ENCODE measurements around the gene PCLO.

Gene PCLO

DNA sequence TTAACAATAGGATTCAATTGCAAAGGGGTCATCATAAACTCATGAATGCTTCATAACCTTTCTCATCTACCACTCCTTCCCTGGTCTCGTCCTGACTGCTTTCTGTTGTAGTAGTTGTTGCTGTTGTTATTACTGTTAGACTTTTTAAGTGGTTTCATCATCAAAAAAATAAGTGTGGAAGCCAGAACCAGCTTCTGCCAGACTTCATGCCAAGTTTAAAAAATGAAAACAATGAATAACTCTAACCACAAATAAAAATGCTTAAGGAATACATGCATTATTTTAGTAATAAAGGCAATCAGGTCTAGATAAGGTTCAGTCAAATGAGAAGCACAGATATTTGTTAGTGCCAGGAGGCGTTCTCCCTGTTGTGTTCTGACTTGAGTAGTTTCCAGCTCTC lies 85.4 kb downstream of the PCLO start:
- H3K36me3 Mint-ChIP-seq (ENCODE audit: low read depth) = no peaks in the 10 kb centered on the region
- no peak for DNase-seq
- no peak overlapping the region for H3K4me3 Mint-ChIP-seq
- H3K27me3 Mint-ChIP-seq (ENCODE audit: low read depth, poor library complexity) = no peaks in the 10 kb centered on the region
- H3K4me1 Mint-ChIP-seq = no peaks in the 10 kb centered on the region
- H3K27ac Mint-ChIP-seq = no peak overlapping the region
- H3K9me3 Mint-ChIP-seq = no peaks in the 10 kb centered on the region
- TF ChIP-seq, protein P1, sequence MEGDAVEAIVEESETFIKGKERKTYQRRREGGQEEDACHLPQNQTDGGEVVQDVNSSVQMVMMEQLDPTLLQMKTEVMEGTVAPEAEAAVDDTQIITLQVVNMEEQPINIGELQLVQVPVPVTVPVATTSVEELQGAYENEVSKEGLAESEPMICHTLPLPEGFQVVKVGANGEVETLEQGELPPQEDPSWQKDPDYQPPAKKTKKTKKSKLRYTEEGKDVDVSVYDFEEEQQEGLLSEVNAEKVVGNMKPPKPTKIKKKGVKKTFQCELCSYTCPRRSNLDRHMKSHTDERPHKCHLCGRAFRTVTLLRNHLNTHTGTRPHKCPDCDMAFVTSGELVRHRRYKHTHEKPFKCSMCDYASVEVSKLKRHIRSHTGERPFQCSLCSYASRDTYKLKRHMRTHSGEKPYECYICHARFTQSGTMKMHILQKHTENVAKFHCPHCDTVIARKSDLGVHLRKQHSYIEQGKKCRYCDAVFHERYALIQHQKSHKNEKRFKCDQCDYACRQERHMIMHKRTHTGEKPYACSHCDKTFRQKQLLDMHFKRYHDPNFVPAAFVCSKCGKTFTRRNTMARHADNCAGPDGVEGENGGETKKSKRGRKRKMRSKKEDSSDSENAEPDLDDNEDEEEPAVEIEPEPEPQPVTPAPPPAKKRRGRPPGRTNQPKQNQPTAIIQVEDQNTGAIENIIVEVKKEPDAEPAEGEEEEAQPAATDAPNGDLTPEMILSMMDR (IDR thresholded peaks at IDR 0.05) = no peak

DNA sequence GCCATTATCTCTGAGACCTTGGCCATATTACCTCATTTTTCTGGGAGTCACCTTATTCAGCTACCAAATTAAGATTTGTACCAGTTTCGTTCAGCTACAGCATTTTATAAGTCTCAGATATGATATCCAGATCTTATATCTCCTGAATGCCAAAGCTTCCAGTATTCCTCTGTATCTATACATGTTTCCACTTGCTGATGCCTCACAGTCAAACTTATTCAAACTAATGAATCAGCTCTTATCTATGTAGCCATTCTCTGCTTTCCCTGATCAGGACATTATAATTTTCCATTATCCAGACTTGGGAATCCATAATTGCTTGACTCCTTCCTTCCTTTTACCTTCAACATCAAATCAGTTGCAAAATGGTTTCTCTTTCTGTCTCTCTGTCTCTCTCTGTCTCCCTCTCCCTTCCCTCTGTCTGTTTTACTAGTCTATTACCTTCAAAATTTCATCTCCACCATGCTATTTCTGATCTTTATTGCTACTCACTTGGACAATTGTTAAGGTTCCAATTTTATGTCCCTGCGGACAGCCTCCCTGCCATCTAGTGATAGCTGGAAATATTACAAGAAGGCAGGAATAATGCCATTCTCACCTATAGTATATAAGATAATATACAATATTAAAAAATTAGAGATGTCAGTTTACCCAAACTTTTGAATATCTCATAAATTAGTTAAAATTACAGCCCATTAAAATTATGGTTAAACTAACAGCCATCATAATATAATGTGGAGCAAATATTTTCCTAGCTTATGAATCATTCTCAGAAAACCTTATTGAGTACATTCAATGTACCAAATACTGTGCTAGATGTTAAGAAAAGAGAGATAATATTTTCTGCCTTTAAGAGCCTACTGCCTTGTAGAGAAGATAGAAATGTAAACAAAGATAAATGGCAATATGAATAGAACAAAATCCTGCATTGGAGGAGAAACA lies 89.8 kb downstream of the PCLO start:
- H3K4me3 Mint-ChIP-seq = no peak overlapping the region
- DNase-seq = no peak
- TF ChIP-seq, protein P1 (IDR thresholded peaks at IDR 0.05) = no peak
- H3K9me3 Mint-ChIP-seq = no peaks in the 10 kb centered on the region
- no peak overlapping the region for H3K27ac Mint-ChIP-seq
- H3K36me3 Mint-ChIP-seq (ENCODE audit: low read depth) = no peaks in the 10 kb centered on the region
- H3K4me1 Mint-ChIP-seq = no peaks in the 10 kb centered on the region
- H3K27me3 Mint-ChIP-seq (ENCODE audit: low read depth, poor library complexity) = no peaks in the 10 kb centered on the region

DNA sequence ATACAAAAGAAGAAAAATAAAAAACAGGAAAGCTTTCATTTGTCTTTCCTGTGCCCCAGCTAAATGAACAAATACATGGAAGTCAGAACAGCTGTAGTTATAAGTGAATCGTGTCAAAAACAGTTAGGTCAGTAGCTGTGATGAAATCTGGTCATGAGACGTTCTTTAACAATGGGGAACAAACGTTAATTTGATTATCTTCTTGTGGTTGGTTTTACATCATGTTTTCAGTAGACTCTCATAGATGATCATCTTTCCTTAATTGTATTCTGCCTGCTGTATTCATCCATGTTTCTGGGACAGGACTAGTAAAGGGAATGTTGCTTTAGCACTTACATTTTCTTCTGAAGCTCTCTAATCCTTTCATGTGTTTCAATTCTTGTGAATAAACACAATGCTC lies 97.0 kb downstream of the PCLO start:
- DNase-seq = no peak
- H3K36me3 Mint-ChIP-seq (ENCODE audit: low read depth) = no peaks in the 10 kb centered on the region
- no peaks in the 10 kb centered on the region for H3K27me3 Mint-ChIP-seq (ENCODE audit: low read depth, poor library complexity)
- no peaks in the 10 kb centered on the region for H3K9me3 Mint-ChIP-seq
- H3K4me3 Mint-ChIP-seq = no peak overlapping the region
- H3K4me1 Mint-ChIP-seq = no peaks in the 10 kb centered on the region
- TF ChIP-seq, protein P1 (IDR thresholded peaks at IDR 0.05) = no peak
- H3K27ac Mint-ChIP-seq = no peak overlapping the region

DNA sequence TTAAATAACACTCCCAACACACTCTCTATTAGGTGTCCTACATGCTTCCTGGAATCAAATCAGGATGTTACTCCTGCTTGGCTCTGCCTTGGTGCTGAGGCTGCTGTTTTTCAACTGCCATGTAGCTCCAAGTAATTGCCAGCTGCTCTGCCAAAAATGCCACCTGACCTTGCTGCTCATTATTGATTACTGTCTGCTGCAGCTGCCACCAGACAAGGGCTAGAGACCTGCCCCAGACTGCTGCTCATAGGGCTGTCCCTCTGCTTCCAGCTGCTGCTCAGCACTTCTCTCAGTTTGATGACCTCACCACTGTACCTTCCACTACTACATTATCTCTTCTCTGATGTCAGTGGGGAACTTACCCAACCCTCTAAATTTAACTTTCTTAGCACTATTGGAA lies 102.5 kb downstream of the PCLO start:
- Mint-ChIP-seq H3K9me3 (no peaks in the 10 kb centered on the region), H3K27ac (no peak overlapping the region), H3K27me3 (ENCODE audit: low read depth, poor library complexity) (no peaks in the 10 kb centered on the region), H3K4me3 (no peak overlapping the region), H3K4me1 (no peaks in the 10 kb centered on the region), H3K36me3 (ENCODE audit: low read depth) (no peaks in the 10 kb centered on the region)
- TF ChIP-seq, protein P1 (IDR thresholded peaks at IDR 0.05) = no peak
- DNase-seq = no peak

DNA sequence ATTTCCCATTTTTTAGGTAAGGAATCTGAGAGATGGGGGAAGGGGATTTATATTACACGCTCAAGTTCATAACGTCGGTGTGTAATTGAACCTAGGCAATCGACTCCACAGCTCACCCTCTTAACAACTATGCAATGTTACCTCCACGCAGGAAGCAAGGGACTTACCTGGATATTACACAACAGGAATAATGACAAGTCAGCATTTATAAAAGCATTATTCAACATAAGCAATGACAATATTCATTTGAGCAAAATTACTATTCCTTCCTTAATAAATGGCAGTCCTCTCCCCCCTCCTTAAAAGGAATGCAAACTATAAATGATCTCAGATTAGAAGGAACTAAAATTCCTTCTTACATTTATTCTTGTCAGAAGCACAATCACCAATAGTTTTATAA lies 104.0 kb downstream of the PCLO start:
- Mint-ChIP-seq H3K9me3 (no peaks in the 10 kb centered on the region), H3K4me1 (no peaks in the 10 kb centered on the region), H3K27ac (no peak overlapping the region), H3K36me3 (ENCODE audit: low read depth) (no peaks in the 10 kb centered on the region), H3K4me3 (no peak overlapping the region), H3K27me3 (ENCODE audit: low read depth, poor library complexity) (no peaks in the 10 kb centered on the region)
- TF ChIP-seq, protein P1 (IDR thresholded peaks at IDR 0.05) = no peak
- DNase-seq = no peak

DNA sequence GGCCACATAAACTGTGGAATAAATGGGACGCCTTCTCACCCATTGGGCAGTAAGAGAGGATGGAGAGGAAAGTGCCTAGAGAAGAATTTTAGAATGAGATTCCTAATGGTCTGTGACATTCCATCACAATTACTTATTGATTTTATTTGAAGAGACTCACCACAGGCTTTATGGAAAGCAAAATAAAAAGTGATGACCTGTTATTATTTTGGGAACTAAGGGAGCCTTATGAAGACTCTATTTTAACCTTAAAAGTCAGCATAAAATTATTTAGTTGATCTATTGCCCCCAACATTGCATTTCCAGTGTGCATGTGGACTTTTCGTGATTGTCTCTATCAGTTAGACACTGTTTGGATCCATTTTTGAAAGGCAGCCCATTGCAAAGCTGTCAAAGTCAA lies 107.5 kb downstream of the PCLO start:
- Mint-ChIP-seq H3K27ac (no peak overlapping the region), H3K9me3 (no peaks in the 10 kb centered on the region), H3K4me1 (no peaks in the 10 kb centered on the region), H3K36me3 (ENCODE audit: low read depth) (no peaks in the 10 kb centered on the region), H3K4me3 (no peak overlapping the region), H3K27me3 (ENCODE audit: low read depth, poor library complexity) (no peaks in the 10 kb centered on the region)
- DNase-seq = no peak
- TF ChIP-seq, protein P1 (IDR thresholded peaks at IDR 0.05) = no peak

Measured in nephron progenitor cell (in vitro differentiated cells).